DMS53 (cell line): ENCODE results near the gene ETFDH.
"Not testable (repeated sequence)": the region's sequence is repeated elsewhere in the genome, so short reads cannot be mapped to it uniquely, and the experiment has no call there.

Source experiments
- DNase-seq: peaks from one replicate; lab custom pipeline; 2025; lab: John Stamatoyannopoulos, UW

ETFDH gene

GRCh38 chr4:158754385-158755180, 82.5 kb downstream of the ETFDH start:
- DNase-seq: no peak

- not testable (repeated sequence) for DNase-seq
These were observed 83.7 kb downstream of the ETFDH start for GRCh38 chr4:158755819-158756218.

GRCh38 chr4:158756588-158756987, 84.5 kb downstream of the ETFDH start:
- DNase-seq: no peak

- DNase-seq: no peak
These were observed 86.0 kb downstream of the ETFDH start for GRCh38 chr4:158758142-158758541.

DNA sequence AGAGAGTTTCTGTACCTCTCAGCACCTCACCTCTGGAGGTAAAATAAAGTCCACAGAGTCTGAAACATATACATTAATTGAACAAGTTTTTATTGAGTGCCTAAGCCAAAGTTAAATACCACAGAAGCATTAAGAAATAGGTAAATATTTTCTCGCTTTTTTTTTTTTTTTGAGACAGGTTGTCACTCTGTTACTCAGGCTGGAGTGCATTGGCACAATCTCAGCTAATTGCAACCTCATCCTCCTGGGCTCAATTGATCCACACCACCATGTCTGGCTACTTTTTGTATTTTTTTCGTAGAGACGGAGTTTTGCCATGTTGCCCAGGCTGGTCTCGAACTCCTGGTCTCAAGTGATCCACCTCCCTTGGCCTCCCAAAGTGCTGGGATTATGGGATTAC, 86.6 kb downstream of the ETFDH start:
- no peak for DNase-seq
